Neural cell (in vitro differentiated cells): ENCODE measurements around the gene FAM83G. TPM values are rescaled to one million over a fixed set of nuclear protein-coding genes. Genes with fewer than 3 reads are reported as not detected.
A peak's percentile ranks its signal among the peaks of the same experiment; 100 is the strongest.
"Not testable (repeated sequence)": the region's sequence is repeated elsewhere in the genome, so short reads cannot be mapped to it uniquely, and the experiment has no call there.

Experiments used
- H2AFZ ChIP-seq: fragments of 200-600, 300-800 bp; sonication (generic), shearing (Covaris generic); 2 replicates; pipeline ENCODE4 v1.6.0; 2014; ENCODE audit warnings: low read depth, mild to moderate bottlenecking, antibody characterized with exemption, low read length, moderate library complexity
- H3F3A ChIP-seq: fragments of 200-600 bp; shearing (Covaris generic); 2 replicates; pipeline ENCODE4 v1.6.1; 2016; ENCODE audit warnings: mild to moderate bottlenecking, moderate library complexity, mixed read lengths, antibody characterized with exemption, low read length; ENCODE audit not compliant: insufficient read depth, poor library complexity, severe bottlenecking
- H3K27ac ChIP-seq: fragments of 200-600, 300-800 bp; sonication (generic), shearing (Covaris generic); 2 replicates; pipeline ENCODE4 v1.5.1; 2014; ENCODE audit warnings: mild to moderate bottlenecking, low read length, moderate library complexity
- H3K27me3 ChIP-seq: fragments of 300-800, 200-600 bp; sonication (generic), shearing (Covaris generic); 2 replicates; pipeline ENCODE4 v1.6.0; 2014; ENCODE audit warnings: mild to moderate bottlenecking, low read depth, low read length, moderate library complexity; ENCODE audit not compliant: insufficient read depth
- H3K36me3 ChIP-seq: fragments of 300-800, 200-600 bp; sonication (generic), shearing (Covaris generic); 2 replicates; pipeline ENCODE4 v1.5.1; 2014; ENCODE audit warnings: mild to moderate bottlenecking, antibody characterized with exemption, low read length, moderate library complexity; ENCODE audit not compliant: insufficient read depth
- H3K4me2 ChIP-seq: fragments of 300-800, 200-600 bp; sonication (generic), shearing (Covaris generic); 2 replicates; pipeline ENCODE4 v1.6.0; 2014; ENCODE audit warnings: mild to moderate bottlenecking, low read length
- H3K4me3 ChIP-seq: fragments of 300-800, 200-600 bp; sonication (generic), shearing (Covaris generic); 2 replicates; pipeline ENCODE4 v1.5.1; 2014; ENCODE audit warnings: mild to moderate bottlenecking, low read length, moderate library complexity
- H3K79me2 ChIP-seq: fragments of 200-600 bp; shearing (Covaris generic); replicated peaks from 2 replicates; pipeline ENCODE4 v1.6.0; 2014; ENCODE audit warnings: mild to moderate bottlenecking, low read length, moderate library complexity; ENCODE audit not compliant: insufficient read depth
- H3K9ac ChIP-seq: fragments of 300-800, 200-600 bp; sonication (generic), shearing (Covaris generic); 2 replicates; pipeline ENCODE4 v1.6.1; 2016; ENCODE audit warnings: mild to moderate bottlenecking, low read length, mixed read lengths
- H3K9me2 ChIP-seq: fragments of 200-600 bp; shearing (Covaris generic); 2 replicates; pipeline ENCODE4 v1.6.1; 2016; ENCODE audit warnings: mild to moderate bottlenecking, low read length, mixed read lengths; ENCODE audit not compliant: insufficient read depth
- H3K9me3 ChIP-seq: fragments of 200-600, 300-800 bp; sonication (generic), shearing (Covaris generic); 2 replicates; pipeline ENCODE4 v1.6.1; 2016; ENCODE audit warnings: mild to moderate bottlenecking, mixed run types, low read length, moderate library complexity, mixed read lengths
- H4K20me1 ChIP-seq: fragments of 200-600 bp; shearing (Covaris generic); 2 replicates; pipeline ENCODE4 v1.6.1; 2016; ENCODE audit warnings: mild to moderate bottlenecking, mixed run types; ENCODE audit not compliant: insufficient read depth
- CTCF ChIP-seq: fragments of 450-650 bp; IDR thresholded peaks from 2 replicates; pipeline ENCODE4 v1.5.1; 2014; ENCODE audit warnings: antibody characterized with exemption, mild to moderate bottlenecking, moderate library complexity; ENCODE audit not compliant: poor library complexity, severe bottlenecking
- EP300 ChIP-seq: fragments of 450-650 bp; conservative IDR thresholded peaks from 2 replicates; pipeline ENCODE4 v1.6.1; 2014; ENCODE audit warnings: antibody characterized with exemption, mild to moderate bottlenecking, moderate library complexity; ENCODE audit not compliant: poor library complexity, severe bottlenecking
- EZH2 ChIP-seq: fragments of 200-600, 300-800 bp; shearing (Covaris generic), sonication (generic); IDR thresholded peaks from 2 replicates; pipeline ENCODE4 v1.6.1; 2014; ENCODE audit warnings: antibody characterized with exemption, low read length, borderline replicate concordance, mild to moderate bottlenecking; ENCODE audit not compliant: insufficient read depth, poor library complexity, severe bottlenecking
- MXI1 ChIP-seq: fragments of 450-650 bp; conservative IDR thresholded peaks from 2 replicates; pipeline ENCODE4 v1.6.1; 2014; ENCODE audit warnings: antibody characterized with exemption, mild to moderate bottlenecking; ENCODE audit not compliant: poor library complexity, severe bottlenecking
- POLR2AphosphoS5 ChIP-seq: IDR thresholded peaks from 2 replicates; pipeline ENCODE4 v1.6.1; 2012
- RAD21 ChIP-seq: fragments of 450-650 bp; conservative IDR thresholded peaks from 2 replicates; pipeline ENCODE4 v1.6.1; 2014; ENCODE audit warnings: antibody characterized with exemption, mild to moderate bottlenecking, moderate library complexity
- REST ChIP-seq: IDR thresholded peaks from 2 replicates; pipeline ENCODE4 v1.6.1; 2012; ENCODE audit warnings: borderline replicate concordance
- SMC3 ChIP-seq: fragments of 450-650 bp; conservative IDR thresholded peaks from 2 replicates; pipeline ENCODE4 v1.6.1; 2014; ENCODE audit warnings: antibody characterized with exemption, mild to moderate bottlenecking, moderate library complexity; ENCODE audit not compliant: poor library complexity
- TAF1 ChIP-seq: IDR thresholded peaks from 2 replicates; pipeline ENCODE4 v1.6.1; 2012; ENCODE audit warnings: low read depth
- polyA minus RNA-seq: library from RNA; depleted of rRNA, polyadenylated mRNA; stranded (reverse); fragments of >200 nt; gene quantifications from 2 replicates; pipeline ENCODE4 v1.2.3, GENCODE V29; 2014
- polyA plus RNA-seq: library from polyadenylated mRNA; depleted of rRNA; stranded (reverse); fragments of >200 nt; gene quantifications from 2 replicates; pipeline ENCODE4 v1.2.3, GENCODE V29; 2014

FAM83G gene
- polyA plus RNA-seq (0.12 TPM in 1 of 2 replicates, not detected in the other), polyA minus RNA-seq (not detected in 2 replicates)

- no peaks in the 10 kb centered on the region for H3K36me3 ChIP-seq
- peak within 1 kb of the TSS; percentile 49 for H3K4me3 ChIP-seq
- H3K79me2 ChIP-seq = no peaks in the 10 kb centered on the region
- peaks cover 17% of the 10 kb centered on the region for H3K27me3 ChIP-seq
- TF ChIP-seq RAD21 = no peak
- TF ChIP-seq EZH2 = no peak
- TF ChIP-seq REST = no peak
- TF ChIP-seq EP300 = no peak
- TF ChIP-seq CTCF = no peak
- TF ChIP-seq TAF1 = no peak
- no peak for TF ChIP-seq MXI1
- no peak for TF ChIP-seq SMC3
- no peak for TF ChIP-seq POLR2AphosphoS5
- H3K4me2 ChIP-seq = no peak within 1 kb of the TSS
- no peak within 1 kb of the TSS for H3K27ac ChIP-seq
- no peaks in the 10 kb centered on the region for H3K9me2 ChIP-seq
- H4K20me1 ChIP-seq = no peaks in the 10 kb centered on the region
- no peak within 1 kb of the TSS for H3K9ac ChIP-seq
- H3K9me3 ChIP-seq = peaks cover 6% of the 10 kb centered on the region
- no peak within 1 kb of the TSS for H2AFZ ChIP-seq
- H3F3A ChIP-seq = no peaks in the 10 kb centered on the region
These were observed at the start of gene FAM83G for GRCh38 chr17:19004421-19005136. FAM83G (minus strand) TSS chr17:19004764; CDS start chr17:19004041, 723 bp downstream.

GRCh38 chr17:19048826-19049225 lies 44.3 kb upstream of the FAM83G start:
- not testable (repeated sequence) for H3K27ac ChIP-seq, H3K9me2 ChIP-seq, H4K20me1 ChIP-seq, H3F3A ChIP-seq, H3K9me3 ChIP-seq, H3K79me2 ChIP-seq, H3K27me3 ChIP-seq, H3K4me2 ChIP-seq, H3K9ac ChIP-seq, H3K4me3 ChIP-seq, H3K36me3 ChIP-seq, H2AFZ ChIP-seq

GRCh38 chr17:19047510-19047909 lies 42.9 kb upstream of the FAM83G start:
- not testable (repeated sequence) for H3F3A ChIP-seq, H3K36me3 ChIP-seq, H2AFZ ChIP-seq, H3K4me3 ChIP-seq, H3K4me2 ChIP-seq, H3K79me2 ChIP-seq, H3K9ac ChIP-seq, H3K9me3 ChIP-seq, H3K27me3 ChIP-seq, H3K9me2 ChIP-seq, H4K20me1 ChIP-seq, H3K27ac ChIP-seq

GRCh38 chr17:19046782-19047375 lies 42.3 kb upstream of the FAM83G start, which contains the start of gene GRAP:
GRAP (minus strand) TSS chr17:19046957; CDS start chr17:19046926, 31 bp downstream.
- not testable (repeated sequence) for H3K9me2 ChIP-seq, H2AFZ ChIP-seq, H3K9ac ChIP-seq, H3F3A ChIP-seq, H3K4me3 ChIP-seq, H3K4me2 ChIP-seq, H3K27ac ChIP-seq, H3K27me3 ChIP-seq, H3K9me3 ChIP-seq, H4K20me1 ChIP-seq, H3K79me2 ChIP-seq, H3K36me3 ChIP-seq

- not testable (repeated sequence) for H3K36me3 ChIP-seq, H3K79me2 ChIP-seq, H3K4me2 ChIP-seq, H4K20me1 ChIP-seq, H3K9ac ChIP-seq, H3K27me3 ChIP-seq, H3K4me3 ChIP-seq, H3K27ac ChIP-seq, H3K9me2 ChIP-seq, H2AFZ ChIP-seq, H3F3A ChIP-seq, H3K9me3 ChIP-seq
These were observed 40.1 kb upstream of the FAM83G start for GRCh38 chr17:19044643-19045042.
